Sigmoid colon (tissue), 4 donors: ENCODE data around the gene PPM1L.

ENCODE experiments used
- CTCF ChIP-seq, 4 experiments: fragments of 450-650 bp in 3 of 4; fragments of 200-600 bp in 1 of 4; IDR thresholded peaks; one replicate each; pipeline ENCODE4 v1.5.1; 2016 to 2019; ENCODE audit warnings: antibody characterized with exemption in 4 of 4, mild to moderate bottlenecking in 3 of 4, moderate library complexity in 2 of 4
- EP300 ChIP-seq, 4 donors: sonication (generic); formaldehyde crosslinking; IDR thresholded peaks; one replicate each; pipeline ENCODE4 v1.6.1; 2017; ENCODE audit warnings: antibody characterized with exemption in 4 of 4
- POLR2A ChIP-seq, 2 donors: fragments of 450-650 bp; IDR thresholded peaks; one replicate each; pipeline ENCODE4 v1.6.1; 2016; ENCODE audit warnings: antibody characterized with exemption in 2 of 2, mild to moderate bottlenecking in 2 of 2, moderate library complexity in 2 of 2
- POLR2AphosphoS5 ChIP-seq, 4 donors: sonication (generic); formaldehyde crosslinking; IDR thresholded peaks; one replicate each; pipeline ENCODE4 v1.6.1; 2017; ENCODE audit warnings: antibody characterized with exemption in 4 of 4

- TF ChIP-seq CTCF (IDR thresholded peaks at IDR 0.05) (no peak), POLR2A (IDR thresholded peaks at IDR 0.05) (no peak), EP300 (IDR thresholded peaks at IDR 0.05) (no peak), POLR2AphosphoS5 (IDR thresholded peaks at IDR 0.05) (no peak)
Measured at GRCh38 chr3:160928183-160928726, 172.2 kb downstream of the PPM1L start.
